ENCODE measurements around the gene GLI1. TPM values are rescaled to one million over a fixed set of nuclear protein-coding genes. Genes with fewer than 3 reads are reported as not detected.

Gene GLI1
- total RNA-seq, 1 experiment from 2014 or later, result 25.8 TPM

DNA sequence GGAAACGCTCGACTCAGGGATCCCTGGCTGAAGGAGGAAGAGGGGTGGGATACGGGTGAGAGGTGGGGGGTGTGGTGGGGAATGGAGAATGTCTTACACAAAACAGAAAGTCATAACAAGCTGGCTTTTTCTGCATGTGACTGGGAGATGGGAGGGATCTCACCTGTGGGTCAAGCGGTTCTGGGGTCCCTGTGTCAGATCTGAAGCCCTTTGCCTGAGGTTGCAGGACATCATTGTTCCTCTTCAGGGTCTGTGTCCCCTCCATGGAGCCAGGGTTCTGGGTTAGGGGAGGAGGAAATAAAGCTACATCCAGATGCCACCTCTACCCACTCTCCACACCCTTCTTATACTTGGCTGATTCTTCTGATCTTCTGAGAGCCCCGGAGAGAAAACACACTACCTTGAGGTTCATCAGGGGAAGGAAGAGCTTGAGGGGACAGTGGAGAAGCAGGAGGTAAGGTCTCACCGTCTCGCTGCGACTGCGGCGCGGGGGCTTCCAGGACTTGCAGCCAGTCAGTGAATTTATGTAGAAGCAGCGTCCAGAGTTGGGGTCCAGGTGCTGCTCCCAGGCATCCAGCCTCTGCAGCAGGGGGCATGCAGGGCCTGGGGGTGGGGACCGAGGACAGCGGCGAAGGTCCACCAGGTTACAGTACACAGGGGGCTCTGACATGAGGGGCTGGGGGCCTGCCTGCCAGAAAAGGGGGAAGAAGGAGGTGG lies 17.6 kb downstream of the GLI1 start:
- Histone ChIP-seq H3K79me2 (ENCODE audit: insufficient read depth, low read length) (no peaks in the 10 kb centered on the region), H2BK12ac (ENCODE audit: insufficient read length, low read depth, low read length) (no peak overlapping the region), H3K23me2 (ENCODE audit: insufficient read length, low read depth, low read length, poor library complexity, severe bottlenecking) (peaks cover 15% of the 10 kb centered on the region), H4K5ac (ENCODE audit: insufficient read length, low read depth, low read length) (no peak overlapping the region), H3T11ph (ENCODE audit: low read length) (no peak overlapping the region), H3K9me3 (ENCODE audit: control insufficient read depth, low read depth, low read length) (no peaks in the 10 kb centered on the region), H3K4me1 (ENCODE audit: insufficient read depth, low read length) (peaks cover 3% of the 10 kb centered on the region; the same call in 1 of the 2 replicates), H2BK15ac (ENCODE audit: low read depth, low read length) (no peak overlapping the region), H4K20me1 (ENCODE audit: control insufficient read depth, insufficient read depth, insufficient read length) (peaks cover 3% of the 10 kb centered on the region), H2AK5ac (ENCODE audit: insufficient read length, low read length) (no peak overlapping the region), H2BK5ac (ENCODE audit: insufficient read length, low read length) (no peak overlapping the region), H2AFZ (ENCODE audit: low read length) (no peak overlapping the region), H3K14ac (ENCODE audit: insufficient read depth, low read length) (no peak overlapping the region; the same call in 1 of the 2 replicates), H3K23ac (ENCODE audit: insufficient read length, low read depth, low read length) (no peak overlapping the region), H3K56ac (ENCODE audit: insufficient read length, low read depth, low read length) (no peak overlapping the region), H3K9ac (ENCODE audit: extremely low read depth, insufficient read length, low read length) (no peak overlapping the region), H3K27me3 (ENCODE audit: insufficient read depth, low read length) (peaks cover 37% of the 10 kb centered on the region), H3K27ac (ENCODE audit: insufficient read length, low read depth, low read length) (no peak overlapping the region), H3K79me1 (ENCODE audit: insufficient read depth, low read depth, low read length, poor library complexity, severe bottlenecking) (no peaks in the 10 kb centered on the region), H3K18ac (ENCODE audit: insufficient read length, low read depth, low read length) (no peak overlapping the region), H4K8ac (replicated peaks; ENCODE audit: insufficient read length, low read depth, low read length) (no peak overlapping the region), H2BK20ac (ENCODE audit: low read depth, low read length, poor library complexity, severe bottlenecking) (no peak overlapping the region), H2BK120ac (ENCODE audit: low read depth, low read length, poor library complexity, severe bottlenecking) (no peak overlapping the region), H4K91ac (ENCODE audit: insufficient read length, low read depth, low read length) (no peak overlapping the region), H3K4ac (ENCODE audit: low read depth, low read length) (no peak overlapping the region), H3K4me2 (ENCODE audit: insufficient read depth, insufficient read length, low read length) (no peak overlapping the region)
- peaks cover 79% of the 10 kb centered on the region for H3K27me3 Mint-ChIP-seq (ENCODE audit: low read depth)
- H3K36me3 Mint-ChIP-seq (ENCODE audit: insufficient read depth in 1 of 3, low read depth in 3 of 3), result no peaks in the 10 kb centered on the region; a peak in 2 of 7 replicates
- no peak overlapping the region for H3K27ac Mint-ChIP-seq
- TF ChIP-seq, protein P1, sequence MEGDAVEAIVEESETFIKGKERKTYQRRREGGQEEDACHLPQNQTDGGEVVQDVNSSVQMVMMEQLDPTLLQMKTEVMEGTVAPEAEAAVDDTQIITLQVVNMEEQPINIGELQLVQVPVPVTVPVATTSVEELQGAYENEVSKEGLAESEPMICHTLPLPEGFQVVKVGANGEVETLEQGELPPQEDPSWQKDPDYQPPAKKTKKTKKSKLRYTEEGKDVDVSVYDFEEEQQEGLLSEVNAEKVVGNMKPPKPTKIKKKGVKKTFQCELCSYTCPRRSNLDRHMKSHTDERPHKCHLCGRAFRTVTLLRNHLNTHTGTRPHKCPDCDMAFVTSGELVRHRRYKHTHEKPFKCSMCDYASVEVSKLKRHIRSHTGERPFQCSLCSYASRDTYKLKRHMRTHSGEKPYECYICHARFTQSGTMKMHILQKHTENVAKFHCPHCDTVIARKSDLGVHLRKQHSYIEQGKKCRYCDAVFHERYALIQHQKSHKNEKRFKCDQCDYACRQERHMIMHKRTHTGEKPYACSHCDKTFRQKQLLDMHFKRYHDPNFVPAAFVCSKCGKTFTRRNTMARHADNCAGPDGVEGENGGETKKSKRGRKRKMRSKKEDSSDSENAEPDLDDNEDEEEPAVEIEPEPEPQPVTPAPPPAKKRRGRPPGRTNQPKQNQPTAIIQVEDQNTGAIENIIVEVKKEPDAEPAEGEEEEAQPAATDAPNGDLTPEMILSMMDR (conservative IDR thresholded peaks at IDR 0.05), result no peak
- DNase-seq, result no peak
- no peaks in the 10 kb centered on the region for H3K9me3 Mint-ChIP-seq
- H3K4me3 Mint-ChIP-seq, result peak overlapping the region in 1 of 2 experiments; percentile 80; a peak in 1 of 5 replicates
- WGBS (ENCODE audit: extremely low coverage, insufficient read length, low lambda C conversion rate), result no CpG with 5 or more reads among the region's 15 CpGs
- peaks cover 26 to 27% of the 10 kb centered on the region in 2 experiments for H3K4me1 Mint-ChIP-seq

Data from H9 (cell line).